CD4-positive, alpha-beta memory T cell (primary cell): Measurements from ENCODE around the gene ME3. TPM values are rescaled to one million over a fixed set of nuclear protein-coding genes. Genes with fewer than 3 reads are reported as not detected.
A peak's percentile ranks its signal among the peaks of the same experiment; 100 is the strongest.

ENCODE experiments used
- CTCF ChIA-PET: fragments of 350-600 bp; sonication (Branson Sonifier 250); formaldehyde crosslinking; loops from one replicate; lab custom pipeline; 2021; ENCODE audit warnings: inconsistent platforms; ENCODE audit not compliant: partially characterized antibody; lab: Charles Lee
- POLR2A ChIA-PET: fragments of 350-600 bp; sonication (Branson Sonifier 250); formaldehyde crosslinking; loops from one replicate; lab custom pipeline; 2021; ENCODE audit not compliant: partially characterized antibody; lab: Charles Lee
- DNase-seq, 5 donors: peaks; one replicate each; pipeline versions ENCODE4 v3.0.0 to v3.0.0-alpha.2; 2020 to 2022; ENCODE audit warnings: mixed read lengths in 1 of 5
- H3K27ac ChIP-seq: one replicate; pipeline ENCODE4 v1.7.0; 2013; ENCODE audit warnings: low read depth, low read length
- H3K27me3 ChIP-seq: 2 replicates; pipeline ENCODE4 v1.7.0; 2013; ENCODE audit warnings: mild to moderate bottlenecking, low read length, moderate library complexity; ENCODE audit not compliant: insufficient read depth
- H3K36me3 ChIP-seq: 2 replicates; pipeline ENCODE4 v1.7.0; 2013; ENCODE audit warnings: mild to moderate bottlenecking, low read length, moderate library complexity; ENCODE audit not compliant: insufficient read depth
- H3K4me1 ChIP-seq: 2 replicates; pipeline ENCODE4 v1.7.0; 2013; ENCODE audit warnings: mild to moderate bottlenecking, low read length, moderate library complexity; ENCODE audit not compliant: insufficient read depth
- H3K4me3 ChIP-seq, 2 donors: one replicate each; pipeline ENCODE4 v1.7.0; 2013; ENCODE audit warnings: low read length in 2 of 2, mild to moderate bottlenecking in 1 of 2
- H3K9me3 ChIP-seq, 2 donors: one replicate each; pipeline ENCODE4 v1.7.0; 2013; ENCODE audit warnings: low read length in 2 of 2, control low read depth in 1 of 2; ENCODE audit not compliant: control insufficient read depth in 1 of 2
- H3K27ac Mint-ChIP-seq, 7 donors: one replicate each; pipeline ENCODE4 v1.8.0; 2020 to 2021; ENCODE audit warnings: mixed read lengths in 7 of 7, mild to moderate bottlenecking in 6 of 7, inconsistent platforms in 3 of 7, moderate library complexity in 3 of 7
- H3K27me3 Mint-ChIP-seq, 2 donors: one replicate each; pipeline ENCODE4 v1.8.0; 2020 to 2021; ENCODE audit warnings: mixed read lengths in 2 of 2
- H3K36me3 Mint-ChIP-seq, 2 donors: one replicate each; pipeline ENCODE4 v1.8.0; 2020 to 2021; ENCODE audit warnings: mixed read lengths in 2 of 2, inconsistent platforms in 1 of 2, mild to moderate bottlenecking in 1 of 2
- H3K4me1 Mint-ChIP-seq, 4 donors: one replicate each; pipeline ENCODE4 v1.8.0; 2020 to 2021; ENCODE audit warnings: mixed read lengths in 4 of 4, mild to moderate bottlenecking in 1 of 4
- H3K4me3 Mint-ChIP-seq, 8 donors: one replicate each; pipeline ENCODE4 v1.8.0; 2020 to 2021; ENCODE audit warnings: mixed read lengths in 8 of 8, mild to moderate bottlenecking in 7 of 8, moderate library complexity in 6 of 8, inconsistent platforms in 3 of 8
- H3K9me3 Mint-ChIP-seq, 8 donors: one replicate each; pipeline ENCODE4 v1.8.0; 2020 to 2021; ENCODE audit warnings: mixed read lengths in 8 of 8, mild to moderate bottlenecking in 5 of 8, inconsistent platforms in 3 of 8, moderate library complexity in 1 of 8
- intact Hi-C: fragments of 100-400 bp; cut with micrococcal nuclease; formaldehyde crosslinking; loops from one replicate; pipeline ENCODE4 v1.15.1; 2023
- polyA plus RNA-seq, 2 donors: library from polyadenylated mRNA; unstranded; fragments of 300-500 nt; fragmentation: Illumina TruSeq; gene quantifications; one replicate each; pipeline ENCODE4 v1.2.3, GENCODE V29; 2021
- total RNA-seq, 2 experiments: library from RNA; stranded (reverse); gene quantifications; one replicate each; pipeline ENCODE4 v1.2.3, GENCODE V29; 2021

Gene ME3
- total and polyA plus RNA-seq, 4 experiments from 2014 or later = 0.15 to 1.9 (median 1.3) TPM; not detected in 1

DNA sequence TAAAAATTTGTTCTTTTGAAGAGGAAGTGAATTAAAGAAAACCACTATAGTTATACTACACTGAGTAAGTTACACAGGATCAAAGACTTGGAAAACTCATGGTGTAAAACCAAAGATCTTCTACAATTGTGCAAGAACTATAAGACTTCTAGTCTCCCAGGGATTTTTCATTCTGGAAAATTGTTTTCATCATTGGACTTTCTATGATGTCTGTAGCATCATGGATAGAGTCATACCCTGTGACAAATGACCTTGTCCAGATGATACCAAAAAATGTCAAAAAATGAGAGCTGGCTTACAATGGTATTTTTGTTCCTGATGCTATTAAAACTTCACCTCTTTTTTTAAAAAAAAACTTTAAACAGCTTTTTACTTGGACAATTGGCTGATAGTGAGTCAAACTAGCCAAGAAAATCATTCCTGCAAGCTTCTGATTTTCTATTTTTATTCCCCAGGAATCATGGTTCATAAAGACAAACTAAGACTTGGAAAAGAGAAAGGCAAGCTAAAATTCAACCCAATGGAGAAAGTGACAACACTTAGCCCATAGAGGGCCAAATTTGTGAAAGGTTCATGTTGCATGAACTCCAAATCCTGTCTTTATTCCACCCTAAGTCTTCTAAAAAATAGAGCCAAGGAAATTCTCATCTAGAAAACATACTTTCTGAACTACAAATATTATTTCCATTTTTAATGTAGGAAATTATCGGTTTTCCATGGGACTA lies 30.7 kb downstream of the ME3 start:
- CTCF ChIA-PET = no interaction called here
- H3K27ac Mint-ChIP-seq = no peak overlapping the region
- Histone ChIP-seq H3K36me3 (no peaks in the 10 kb centered on the region), H3K27me3 (no peaks in the 10 kb centered on the region), H3K4me1 (no peaks in the 10 kb centered on the region), H3K27ac (no peak overlapping the region), H3K4me3 (no peak overlapping the region), H3K9me3 (no peaks in the 10 kb centered on the region)
- H3K4me3 Mint-ChIP-seq = no peak overlapping the region
- H3K4me1 Mint-ChIP-seq = peaks cover 0 to 4% (median 0%) of the 10 kb centered on the region in 4 donors
- no peaks in the 10 kb centered on the region for H3K36me3 Mint-ChIP-seq
- POLR2A ChIA-PET = no interaction called here
- intact Hi-C loops = no loop called here
- peaks cover 0 to 9% (median 5%) of the 10 kb centered on the region in 8 donors for H3K9me3 Mint-ChIP-seq
- H3K27me3 Mint-ChIP-seq = peaks cover 7 to 12% of the 10 kb centered on the region in 2 donors
- no peak for DNase-seq

DNA sequence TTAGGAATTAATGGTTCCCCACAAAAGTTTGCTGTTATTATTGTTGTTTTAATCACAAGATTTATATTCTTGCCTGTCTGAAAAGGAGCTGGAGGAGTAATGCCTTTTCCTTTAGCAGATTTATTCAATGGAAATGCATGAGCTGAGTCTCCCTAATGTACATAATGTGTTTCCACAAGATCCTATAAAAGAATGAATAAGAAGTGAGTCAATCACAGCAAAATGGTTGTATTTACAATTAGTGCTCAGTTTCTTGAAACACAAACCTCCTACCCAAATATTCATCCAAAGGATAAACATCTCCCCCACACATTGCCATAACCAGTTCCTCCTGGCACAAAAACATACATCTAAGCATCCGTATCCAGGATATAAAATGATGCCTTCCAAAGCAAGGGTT lies 33.3 kb downstream of the ME3 start:
- no peak for DNase-seq
- Histone ChIP-seq H3K4me1 (no peaks in the 10 kb centered on the region), H3K27ac (no peak overlapping the region), H3K36me3 (no peaks in the 10 kb centered on the region), H3K9me3 (no peaks in the 10 kb centered on the region), H3K27me3 (no peaks in the 10 kb centered on the region), H3K4me3 (no peak overlapping the region)
- Mint-ChIP-seq H3K4me1 (peaks cover 0 to 4% (median 0%) of the 10 kb centered on the region in 4 donors), H3K36me3 (no peaks in the 10 kb centered on the region), H3K4me3 (no peak overlapping the region), H3K27ac (no peak overlapping the region), H3K9me3 (peaks cover 0 to 3% (median 0%) of the 10 kb centered on the region in 8 donors), H3K27me3 (peaks cover 5 to 7% of the 10 kb centered on the region in 2 donors)
- intact Hi-C loops = no loop called here
- CTCF ChIA-PET = interaction anchor here (1.1 kb wide), 1 partner anchor 17 kb away, joined by 3 read pairs; no protein-coding TSS in a partner anchor
- POLR2A ChIA-PET = interaction anchor here (1.0 kb wide), 1 partner anchor 22 kb away, joined by 3 read pairs; no protein-coding TSS in a partner anchor

DNA sequence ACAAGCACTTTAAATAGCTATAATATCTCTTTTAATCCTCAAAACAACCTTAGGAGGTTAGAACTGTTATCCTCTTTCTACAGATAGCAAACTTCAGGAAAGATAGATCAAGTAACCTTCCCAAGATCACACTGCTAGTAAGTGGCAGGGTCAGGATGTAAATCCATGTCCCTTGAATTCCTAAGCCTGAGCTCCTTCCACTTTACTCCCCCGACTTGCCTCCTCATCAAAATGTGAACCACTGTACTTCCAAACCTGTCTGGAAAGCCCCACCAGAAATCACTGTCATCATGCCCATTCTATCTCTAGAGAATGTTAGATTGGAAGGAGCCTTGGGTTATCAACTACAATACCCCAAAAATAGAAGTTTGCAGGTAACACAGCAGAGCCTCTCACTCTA lies 33.7 kb downstream of the ME3 start:
- Mint-ChIP-seq H3K36me3 (no peaks in the 10 kb centered on the region), H3K27me3 (peaks cover 4 to 7% of the 10 kb centered on the region in 2 donors), H3K9me3 (peaks cover 0 to 3% (median 0%) of the 10 kb centered on the region in 8 donors), H3K4me1 (peaks cover 0 to 4% (median 0%) of the 10 kb centered on the region in 4 donors), H3K27ac (no peak overlapping the region), H3K4me3 (no peak overlapping the region)
- no peak overlapping the region for H3K4me3 ChIP-seq
- H3K27ac ChIP-seq = no peak overlapping the region
- ChIA-PET CTCF (interaction anchor here (1.1 kb wide), 1 partner anchor 17 kb away, joined by 3 read pairs; no protein-coding TSS in a partner anchor), POLR2A (interaction anchor here (1.0 kb wide), 1 partner anchor 23 kb away, joined by 3 read pairs; no protein-coding TSS in a partner anchor)
- no peaks in the 10 kb centered on the region for H3K4me1 ChIP-seq
- no peaks in the 10 kb centered on the region for H3K36me3 ChIP-seq
- no peak for DNase-seq
- no peaks in the 10 kb centered on the region for H3K27me3 ChIP-seq
- H3K9me3 ChIP-seq = no peaks in the 10 kb centered on the region
- intact Hi-C loops = no loop called here

DNA sequence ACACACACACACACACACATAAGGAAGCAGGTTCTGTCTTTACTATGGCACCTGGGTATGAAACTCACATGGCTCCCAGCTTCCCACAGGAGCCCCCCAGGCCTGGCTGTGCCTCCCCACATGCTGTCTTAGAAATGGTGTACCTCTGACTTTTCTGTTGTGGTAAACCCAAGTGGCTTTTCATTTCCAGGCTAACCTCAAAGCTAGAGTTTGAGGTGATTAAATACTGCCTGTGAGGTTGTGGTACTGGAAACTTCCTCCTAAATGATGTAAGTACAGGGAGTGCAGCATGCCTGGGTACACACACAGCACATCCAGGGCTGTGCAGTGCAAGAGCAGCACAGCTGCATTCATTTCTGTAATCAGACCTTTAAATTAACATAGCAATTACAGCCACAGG lies 34.4 kb downstream of the ME3 start:
- H3K4me1 Mint-ChIP-seq = peaks cover 0 to 4% (median 0%) of the 10 kb centered on the region in 4 donors

DNA sequence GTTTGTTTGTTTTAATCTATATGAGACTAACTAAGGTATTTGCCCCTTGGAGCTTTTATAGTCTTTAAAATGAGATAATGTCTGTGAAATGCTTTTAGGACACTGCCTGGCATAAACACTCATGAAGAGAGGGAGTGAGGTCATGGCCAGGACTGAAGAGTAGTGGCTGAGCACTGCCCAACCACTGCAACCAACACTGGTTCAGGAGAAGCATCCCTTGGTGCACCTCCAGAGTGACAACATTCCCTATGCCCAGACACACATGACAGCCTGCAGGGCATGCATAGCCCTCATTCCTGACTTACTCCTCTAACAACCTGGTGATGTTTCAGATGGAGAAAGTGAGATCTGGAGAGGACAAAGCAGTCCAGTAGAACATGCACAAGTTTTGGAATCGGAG lies 36.1 kb downstream of the ME3 start:
- no peak for DNase-seq
- H3K4me1 Mint-ChIP-seq = peaks cover 0 to 4% (median 0%) of the 10 kb centered on the region in 4 donors
- no peak overlapping the region for H3K4me3 Mint-ChIP-seq
- H3K27me3 Mint-ChIP-seq = peaks cover 6 to 7% of the 10 kb centered on the region in 2 donors
- intact Hi-C loops = no loop called here
- Histone ChIP-seq H3K27ac (no peak overlapping the region), H3K4me3 (no peak overlapping the region), H3K27me3 (no peaks in the 10 kb centered on the region), H3K36me3 (no peaks in the 10 kb centered on the region), H3K9me3 (no peaks in the 10 kb centered on the region), H3K4me1 (no peaks in the 10 kb centered on the region)
- CTCF ChIA-PET = no interaction called here
- no peaks in the 10 kb centered on the region for H3K36me3 Mint-ChIP-seq
- POLR2A ChIA-PET = no interaction called here
- peaks cover 0 to 3% (median 0%) of the 10 kb centered on the region in 8 donors for H3K9me3 Mint-ChIP-seq
- no peak overlapping the region for H3K27ac Mint-ChIP-seq

More for the DNA sequence above, 34.4 kb downstream of the ME3 start:
- no peak overlapping the region for H3K4me3 Mint-ChIP-seq
- peak overlapping the region in 1 of 7 donors; percentile 50 for H3K27ac Mint-ChIP-seq
- intact Hi-C loops = no loop called here
- no peaks in the 10 kb centered on the region for H3K36me3 Mint-ChIP-seq
- Histone ChIP-seq H3K27ac (no peak overlapping the region), H3K4me1 (no peaks in the 10 kb centered on the region), H3K4me3 (no peak overlapping the region), H3K36me3 (no peaks in the 10 kb centered on the region), H3K27me3 (no peaks in the 10 kb centered on the region), H3K9me3 (no peaks in the 10 kb centered on the region)
- peaks cover 0 to 3% (median 0%) of the 10 kb centered on the region in 8 donors for H3K9me3 Mint-ChIP-seq
- DNase-seq = no peak
- ChIA-PET CTCF (interaction anchor here (1.1 kb wide), 1 partner anchor 16 kb away, joined by 3 read pairs; no protein-coding TSS in a partner anchor), POLR2A (no interaction called here)
- H3K27me3 Mint-ChIP-seq = peaks cover 4 to 7% of the 10 kb centered on the region in 2 donors

DNA sequence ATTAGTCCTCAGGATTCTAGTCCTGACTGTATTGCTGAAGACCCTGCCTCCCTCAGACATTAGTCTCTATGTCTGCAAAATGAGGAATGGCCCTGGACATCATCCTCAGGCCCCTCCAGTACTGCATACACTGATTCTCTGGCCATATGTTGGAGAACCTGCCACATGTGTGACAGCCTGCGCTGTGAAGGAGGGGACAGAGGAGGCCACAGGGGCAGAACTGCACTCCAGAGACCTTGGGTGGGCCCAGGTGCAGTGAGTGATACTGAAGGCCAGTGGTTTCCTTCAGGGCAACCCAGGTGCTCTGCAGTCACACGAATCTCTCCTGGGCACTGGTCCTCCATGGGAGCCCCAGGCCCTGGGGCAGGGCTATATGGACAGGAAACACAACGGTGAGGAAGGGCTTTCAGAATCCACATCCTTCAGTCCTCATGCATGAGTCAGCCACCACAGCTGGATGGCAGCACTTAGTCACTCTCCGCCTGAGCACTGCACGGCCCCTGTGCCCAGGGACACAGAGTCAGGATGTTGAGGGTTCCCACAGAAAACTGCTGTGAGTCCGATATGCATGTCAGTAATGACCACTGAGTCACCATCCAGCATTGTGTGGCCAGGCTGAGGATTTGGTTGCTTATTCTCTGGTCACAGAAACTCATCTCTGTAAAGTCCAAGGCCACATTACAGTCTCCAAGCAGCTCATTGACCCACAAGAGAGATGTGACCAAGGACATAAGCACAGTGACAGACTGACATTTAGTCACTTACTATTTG lies 39.7 kb downstream of the ME3 start:
- Mint-ChIP-seq H3K9me3 (no peaks in the 10 kb centered on the region), H3K4me1 (peaks cover 0 to 2% (median 0%) of the 10 kb centered on the region in 4 donors), H3K4me3 (no peak overlapping the region), H3K27me3 (peaks cover 0 to 2% of the 10 kb centered on the region in 2 donors), H3K36me3 (no peaks in the 10 kb centered on the region), H3K27ac (no peak overlapping the region)
- no peak overlapping the region for H3K4me3 ChIP-seq
- ChIA-PET CTCF (no interaction called here), POLR2A (no interaction called here)
- intact Hi-C loops = no loop called here
- H3K27ac ChIP-seq = no peak overlapping the region
- no peaks in the 10 kb centered on the region for H3K9me3 ChIP-seq
- H3K4me1 ChIP-seq = no peaks in the 10 kb centered on the region
- H3K27me3 ChIP-seq = no peaks in the 10 kb centered on the region
- no peaks in the 10 kb centered on the region for H3K36me3 ChIP-seq
- DNase-seq = no peak
